OCI-LY1 (cell line): ENCODE data around the gene NMRK2.
"Not testable (repeated sequence)": the region's sequence is repeated elsewhere in the genome, so short reads cannot be mapped to it uniquely, and the experiment has no call there.

Experiments
- H2AFZ ChIP-seq: fragments of 200-600 bp; sonication (generic), shearing (Covaris generic); 2 replicates; pipeline ENCODE4 v1.6.0; 2014; ENCODE audit warnings: antibody characterized with exemption, mild to moderate bottlenecking, low read length
- H3F3A ChIP-seq: fragments of 200-600 bp; sonication (generic), shearing (Covaris generic); 2 replicates; pipeline ENCODE4 v1.6.0; 2014; ENCODE audit warnings: mild to moderate bottlenecking, antibody characterized with exemption, low read length, moderate library complexity; ENCODE audit not compliant: insufficient read depth
- H3K27ac ChIP-seq: fragments of 200-600 bp; sonication (generic); 2 replicates; pipeline ENCODE4 v1.5.1; 2014; ENCODE audit warnings: low read length, mixed run types, mild to moderate bottlenecking, low read depth; ENCODE audit not compliant: poor library complexity, severe bottlenecking
- H3K27me3 ChIP-seq: fragments of 200-600 bp; sonication (generic); 2 replicates; pipeline ENCODE4 v1.6.0; 2014; ENCODE audit warnings: antibody characterized with exemption, mild to moderate bottlenecking, low read length, moderate library complexity; ENCODE audit not compliant: insufficient read depth
- H3K36me3 ChIP-seq: fragments of 200-600 bp; sonication (generic); 2 replicates; pipeline ENCODE4 v1.6.1; 2014; ENCODE audit warnings: mild to moderate bottlenecking, antibody characterized with exemption, low read length, moderate library complexity, mixed read lengths; ENCODE audit not compliant: insufficient read depth
- H3K4me1 ChIP-seq: fragments of 200-600 bp; sonication (generic); 2 replicates; pipeline ENCODE4 v1.5.1; 2014; ENCODE audit warnings: mild to moderate bottlenecking, low read length, moderate library complexity; ENCODE audit not compliant: insufficient read depth, severe bottlenecking
- H3K4me2 ChIP-seq: fragments of 200-600 bp; sonication (generic), shearing (Covaris generic); 2 replicates; pipeline ENCODE4 v1.6.1; 2014; ENCODE audit warnings: low read length
- H3K4me3 ChIP-seq: fragments of 200-600 bp; sonication (generic); 2 replicates; pipeline ENCODE4 v1.5.1; 2014; ENCODE audit warnings: low read length, low read depth, mild to moderate bottlenecking, mixed read lengths; ENCODE audit not compliant: poor library complexity, severe bottlenecking
- H3K79me2 ChIP-seq: fragments of 200-600 bp; shearing (Covaris generic); 2 replicates; pipeline ENCODE4 v1.6.1; 2016; ENCODE audit warnings: mixed run types, low read length, mixed read lengths; ENCODE audit not compliant: insufficient read depth
- H3K9ac ChIP-seq: fragments of 200-600 bp; sonication (generic), shearing (Covaris generic); 2 replicates; pipeline ENCODE4 v1.6.1; 2014; ENCODE audit warnings: mild to moderate bottlenecking, low read length, mixed read lengths
- H3K9me2 ChIP-seq: fragments of 200-600 bp; sonication (generic), shearing (Covaris generic); 2 replicates; pipeline ENCODE4 v1.6.1; 2014; ENCODE audit warnings: low read depth, mild to moderate bottlenecking, low read length, mixed read lengths
- H3K9me3 ChIP-seq: fragments of 200-600 bp; shearing (Covaris generic); 2 replicates; pipeline ENCODE4 v1.6.1; 2014; ENCODE audit warnings: low read length, mixed read lengths
- H4K20me1 ChIP-seq: fragments of 200-600 bp; sonication (generic), shearing (Covaris generic); 2 replicates; pipeline ENCODE4 v1.6.0; 2016; ENCODE audit warnings: mild to moderate bottlenecking, low read length; ENCODE audit not compliant: insufficient read depth
- EZH2 ChIP-seq: fragments of 200-600 bp; sonication (generic), shearing (Covaris generic); IDR thresholded peaks from 2 replicates; pipeline ENCODE4 v1.8.0; 2017; ENCODE audit warnings: borderline replicate concordance, mixed run types, mild to moderate bottlenecking, antibody characterized with exemption, low read length, moderate library complexity, mixed read lengths
- TF ChIP-seq, protein P1 (sequence below): fragments of 200-600 bp; sonication (generic), shearing (Covaris generic); IDR thresholded peaks from 2 replicates; pipeline ENCODE4 v1.5.1; 2017; ENCODE audit warnings: mild to moderate bottlenecking, antibody characterized with exemption, low read length, moderate library complexity, mixed read lengths

NMRK2 gene, protein sequence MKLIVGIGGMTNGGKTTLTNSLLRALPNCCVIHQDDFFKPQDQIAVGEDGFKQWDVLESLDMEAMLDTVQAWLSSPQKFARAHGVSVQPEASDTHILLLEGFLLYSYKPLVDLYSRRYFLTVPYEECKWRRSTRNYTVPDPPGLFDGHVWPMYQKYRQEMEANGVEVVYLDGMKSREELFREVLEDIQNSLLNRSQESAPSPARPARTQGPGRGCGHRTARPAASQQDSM

DNA sequence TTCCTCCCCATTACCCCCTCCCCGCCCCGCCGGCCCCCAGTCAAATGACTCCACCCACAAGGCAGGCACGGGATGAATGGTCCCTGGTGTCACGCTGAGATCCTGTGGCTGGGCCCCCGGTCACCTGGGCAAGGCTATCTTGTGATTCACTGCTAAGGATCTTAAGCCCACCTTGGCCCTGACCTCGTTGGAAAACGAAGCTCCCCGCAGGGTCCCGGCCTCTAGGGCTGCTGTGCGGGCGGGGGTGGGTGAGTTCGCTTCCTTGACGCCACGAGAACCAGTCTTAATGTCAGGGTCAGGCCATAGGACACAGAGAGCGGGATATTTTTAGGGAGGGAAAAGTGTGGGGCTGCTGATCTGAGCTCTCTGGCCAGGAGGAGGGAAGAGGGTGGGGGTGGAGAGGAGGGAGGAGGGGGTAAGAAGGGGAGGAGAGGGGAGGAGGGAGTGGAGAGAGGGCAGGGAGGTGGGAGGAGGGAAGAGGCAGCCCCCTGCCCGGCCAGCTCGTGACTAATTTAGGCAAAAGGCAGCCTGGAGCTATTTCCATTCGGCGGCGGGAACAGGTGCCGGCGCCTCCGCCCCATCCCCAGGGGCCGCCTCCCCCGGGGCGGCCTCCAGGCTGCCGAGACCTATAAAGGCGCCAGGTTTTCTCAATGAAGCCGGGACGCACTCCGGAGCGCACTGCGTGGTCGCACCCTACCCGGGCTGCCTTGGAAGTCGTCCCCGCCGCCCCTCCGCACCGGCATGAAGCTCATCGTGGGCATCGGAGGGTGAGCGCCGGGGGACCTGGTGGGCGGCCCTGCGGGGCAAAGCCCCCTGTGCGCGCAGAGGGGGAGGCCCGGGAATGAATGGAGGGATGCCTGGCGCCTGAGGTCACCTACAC, at the start of gene NMRK2:
Gene NMRK2 (plus strand): TSS at position 139 of the 880 bp plus-strand sequence. CDS start 603 bp downstream, at position 742.
- Histone ChIP-seq H3K9me3 (no peaks in the 10 kb centered on the region), H2AFZ (no peak within 1 kb of the TSS), H3K36me3 (no peaks in the 10 kb centered on the region), H3K27me3 (no peaks in the 10 kb centered on the region), H3K27ac (no peak within 1 kb of the TSS), H3K4me2 (no peak within 1 kb of the TSS), H3F3A (no peaks in the 10 kb centered on the region), H3K4me1 (no peaks in the 10 kb centered on the region), H4K20me1 (no peaks in the 10 kb centered on the region), H3K4me3 (no peak within 1 kb of the TSS), H3K9me2 (no peaks in the 10 kb centered on the region), H3K9ac (no peak within 1 kb of the TSS), H3K79me2 (no peaks in the 10 kb centered on the region)
- TF ChIP-seq EZH2: no peak
- TF ChIP-seq, protein P1, sequence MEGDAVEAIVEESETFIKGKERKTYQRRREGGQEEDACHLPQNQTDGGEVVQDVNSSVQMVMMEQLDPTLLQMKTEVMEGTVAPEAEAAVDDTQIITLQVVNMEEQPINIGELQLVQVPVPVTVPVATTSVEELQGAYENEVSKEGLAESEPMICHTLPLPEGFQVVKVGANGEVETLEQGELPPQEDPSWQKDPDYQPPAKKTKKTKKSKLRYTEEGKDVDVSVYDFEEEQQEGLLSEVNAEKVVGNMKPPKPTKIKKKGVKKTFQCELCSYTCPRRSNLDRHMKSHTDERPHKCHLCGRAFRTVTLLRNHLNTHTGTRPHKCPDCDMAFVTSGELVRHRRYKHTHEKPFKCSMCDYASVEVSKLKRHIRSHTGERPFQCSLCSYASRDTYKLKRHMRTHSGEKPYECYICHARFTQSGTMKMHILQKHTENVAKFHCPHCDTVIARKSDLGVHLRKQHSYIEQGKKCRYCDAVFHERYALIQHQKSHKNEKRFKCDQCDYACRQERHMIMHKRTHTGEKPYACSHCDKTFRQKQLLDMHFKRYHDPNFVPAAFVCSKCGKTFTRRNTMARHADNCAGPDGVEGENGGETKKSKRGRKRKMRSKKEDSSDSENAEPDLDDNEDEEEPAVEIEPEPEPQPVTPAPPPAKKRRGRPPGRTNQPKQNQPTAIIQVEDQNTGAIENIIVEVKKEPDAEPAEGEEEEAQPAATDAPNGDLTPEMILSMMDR: no peak

DNA sequence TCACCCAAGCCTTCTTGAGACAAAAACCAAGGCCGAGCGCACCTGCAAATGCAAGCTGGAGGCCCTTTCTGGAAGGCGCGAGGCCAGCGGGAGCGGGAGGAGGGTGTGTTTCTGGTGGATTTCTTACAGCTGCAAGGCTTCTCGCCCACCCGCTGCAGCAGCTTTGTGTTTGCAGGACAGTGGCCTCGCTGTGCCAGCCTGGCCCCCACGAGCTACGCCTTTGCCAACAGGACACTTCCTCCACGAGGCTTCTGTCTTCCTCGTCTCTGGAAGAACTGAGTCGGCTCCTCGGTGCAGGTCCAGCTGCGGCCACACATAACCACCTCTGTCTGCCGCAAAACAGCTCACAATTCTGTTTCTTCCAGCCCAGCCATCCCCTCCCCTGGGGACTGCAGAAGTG, 42.3 kb upstream of the NMRK2 start:
- H3K27ac ChIP-seq: no peak overlapping the region
- TF ChIP-seq EZH2: no peak
- no peaks in the 10 kb centered on the region for H3K9me3 ChIP-seq
- H3K4me1 ChIP-seq: no peaks in the 10 kb centered on the region
- no peaks in the 10 kb centered on the region for H3K9me2 ChIP-seq
- no peaks in the 10 kb centered on the region for H3F3A ChIP-seq
- no peaks in the 10 kb centered on the region for H4K20me1 ChIP-seq
- H3K9ac ChIP-seq: no peak overlapping the region
- no peak overlapping the region for H3K4me2 ChIP-seq
- H3K4me3 ChIP-seq: no peak overlapping the region
- no peak overlapping the region for H2AFZ ChIP-seq
- H3K79me2 ChIP-seq: no peaks in the 10 kb centered on the region
- H3K36me3 ChIP-seq: no peaks in the 10 kb centered on the region
- H3K27me3 ChIP-seq: no peaks in the 10 kb centered on the region

DNA sequence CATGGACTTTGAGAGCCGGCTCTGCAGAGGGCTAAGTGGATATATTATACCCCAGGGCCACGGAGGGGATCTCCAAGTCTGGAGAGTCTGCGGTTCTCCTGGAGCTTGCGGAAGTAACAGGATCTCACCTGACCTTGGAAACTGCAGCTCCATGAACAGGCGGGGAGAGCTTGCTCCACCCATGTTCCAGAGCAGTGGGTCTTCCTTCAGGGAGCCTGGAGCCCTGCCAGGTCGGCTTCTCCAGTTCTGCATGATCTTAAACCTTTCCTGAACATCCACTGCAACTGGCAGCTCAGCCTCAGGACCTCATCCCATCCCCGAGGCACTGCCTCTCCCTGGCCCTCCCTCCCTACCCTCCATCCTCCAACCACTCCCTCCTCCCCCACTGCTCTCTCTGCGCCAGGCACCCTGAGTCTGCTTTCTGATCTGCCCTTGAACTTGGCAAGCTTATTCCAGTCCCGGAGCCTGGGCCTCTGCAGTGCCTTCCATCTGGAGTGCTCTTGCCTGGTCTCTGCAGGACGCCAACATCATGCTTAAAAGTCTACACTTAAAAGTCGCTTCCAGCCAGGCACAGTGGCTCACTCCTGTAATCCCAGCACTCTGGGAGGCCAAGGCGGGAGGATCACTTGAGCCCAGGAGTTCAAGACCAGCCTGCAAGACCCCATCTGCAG, 39.2 kb upstream of the NMRK2 start:
- H3K36me3 ChIP-seq: no peaks in the 10 kb centered on the region
- no peak for TF ChIP-seq EZH2
- TF ChIP-seq, protein P1: no peak
- no peaks in the 10 kb centered on the region for H4K20me1 ChIP-seq
- no peak overlapping the region for H3K9ac ChIP-seq
- H3K4me2 ChIP-seq: no peak overlapping the region
- no peaks in the 10 kb centered on the region for H3K79me2 ChIP-seq
- no peaks in the 10 kb centered on the region for H3K9me3 ChIP-seq
- H2AFZ ChIP-seq: no peak overlapping the region
- no peaks in the 10 kb centered on the region; the same call in 1 of the 2 replicates for H3K27me3 ChIP-seq
- H3K4me1 ChIP-seq: no peaks in the 10 kb centered on the region
- no peaks in the 10 kb centered on the region for H3K9me2 ChIP-seq
- no peak overlapping the region for H3K27ac ChIP-seq
- no peaks in the 10 kb centered on the region for H3F3A ChIP-seq
- no peak overlapping the region for H3K4me3 ChIP-seq

DNA sequence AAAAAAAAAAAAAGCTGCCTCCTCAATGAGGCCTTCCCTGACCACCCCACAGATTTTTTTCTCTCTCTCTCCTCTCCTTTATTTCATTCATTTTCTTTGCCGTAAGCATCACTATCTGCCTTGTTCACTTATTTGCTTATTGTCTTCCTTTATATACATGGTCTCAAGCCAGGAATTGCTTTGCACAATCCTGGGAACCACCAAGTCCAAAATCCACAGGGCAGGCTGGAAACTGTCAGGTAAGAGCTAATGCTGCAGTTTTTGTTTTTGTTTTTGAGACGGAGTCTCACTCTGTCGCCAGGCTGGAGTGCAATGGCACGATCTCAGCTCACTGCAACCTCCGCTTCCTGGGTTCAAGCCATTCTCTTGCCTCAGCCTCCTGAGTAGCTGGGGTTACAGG, 37.9 kb upstream of the NMRK2 start:
- not testable (repeated sequence) for H3K4me1 ChIP-seq, H4K20me1 ChIP-seq, H3K4me2 ChIP-seq, H3K9me3 ChIP-seq, H3K27me3 ChIP-seq, H3K4me3 ChIP-seq, H3K79me2 ChIP-seq, H3K27ac ChIP-seq, H3K36me3 ChIP-seq, H3K9ac ChIP-seq, H2AFZ ChIP-seq, H3K9me2 ChIP-seq, H3F3A ChIP-seq
